NT2/D1 (cell line): ENCODE data around the gene PDZD4.

Experiments used
- YY1 ChIP-seq: IDR thresholded peaks from 2 replicates; pipeline ENCODE4 v1.6.1; 2011; ENCODE audit not compliant: insufficient read length, insufficient read depth
- ZNF274 ChIP-seq: IDR thresholded peaks from 2 replicates; pipeline ENCODE4 v1.6.1; 2011; ENCODE audit warnings: mild to moderate bottlenecking, low read depth, low read length

GRCh38 chrX:153818571-153819383 lies 11.6 kb downstream of the PDZD4 start:
- no peak for TF ChIP-seq YY1
- no peak for TF ChIP-seq ZNF274
